Stimulated activated CD4-positive, alpha-beta T cell treated with anti-CD3 and anti-CD28 coated beads, Interleukin-4, amount 100 ng/mL, for 48 hours (primary cell): Measurements from ENCODE around the gene CUBN.

Experiments used
- DNase-seq, 2 donors: peaks; one replicate each; pipeline ENCODE4 v3.0.0-alpha.2; 2020; ENCODE audit warnings: low read depth in 2 of 2

CUBN gene

GRCh38 chr10:17041626-17042520 lies 87.7 kb downstream of the CUBN start:
- DNase-seq = no peak

- DNase-seq = no peak
Measured at GRCh38 chr10:17038627-17039026, 91.0 kb downstream of the CUBN start.

GRCh38 chr10:17037910-17038309 lies 91.7 kb downstream of the CUBN start:
- no peak for DNase-seq

- no peak for DNase-seq
Measured at GRCh38 chr10:17035446-17035845, 94.2 kb downstream of the CUBN start.

- no peak for DNase-seq
Measured at GRCh38 chr10:17033529-17034260, 95.9 kb downstream of the CUBN start.

GRCh38 chr10:17031637-17032635 lies 97.7 kb downstream of the CUBN start:
- DNase-seq = no peak

- DNase-seq = peak; percentile 66 to 78
Measured at GRCh38 chr10:17029581-17030271, 99.9 kb downstream of the CUBN start.

- no peak for DNase-seq
Measured at GRCh38 chr10:17029239-17029580, 100.4 kb downstream of the CUBN start.

GRCh38 chr10:17028798-17029197 lies 100.8 kb downstream of the CUBN start:
- DNase-seq = no peak

GRCh38 chr10:17026686-17027485 lies 102.7 kb downstream of the CUBN start:
- DNase-seq = peak; percentile 43 to 65

- peak; percentile 61 to 78 for DNase-seq
Measured at GRCh38 chr10:17025444-17026295, 103.9 kb downstream of the CUBN start.

GRCh38 chr10:17024461-17024860 lies 105.2 kb downstream of the CUBN start:
- DNase-seq = no peak

- peak; percentile 43 to 72 for DNase-seq
Measured at GRCh38 chr10:17023386-17024298, 106.0 kb downstream of the CUBN start.

GRCh38 chr10:17022896-17023295 lies 106.7 kb downstream of the CUBN start:
- no peak for DNase-seq

GRCh38 chr10:17022466-17022825 lies 107.2 kb downstream of the CUBN start:
- no peak for DNase-seq

GRCh38 chr10:17021656-17022465 lies 107.8 kb downstream of the CUBN start:
- no peak for DNase-seq

GRCh38 chr10:17019696-17020095 lies 109.9 kb downstream of the CUBN start:
- no peak for DNase-seq
